Activated T-helper 2 cell treated with anti-CD3 and anti-CD28 coated beads, Interferon-gamma antibody, Interleukin-2, Interleukin-4, amounts not matched to agents 10 μg/mL and 5 μg/mL and 100 μg/mL, durations not matched to agents 14 hours and 24 hours and 36 hours (primary cell): ENCODE results near the gene TOX2. TPM values are rescaled to one million over a fixed set of nuclear protein-coding genes. Genes with fewer than 3 reads are reported as not detected.
A peak's percentile ranks its signal among the peaks of the same experiment; 100 is the strongest.

ENCODE experiments used
- DNase-seq: peaks from one replicate; pipeline ENCODE4 v3.0.0; 2021; ENCODE audit warnings: low spot score
- H3K27ac Mint-ChIP-seq: one replicate; pipeline ENCODE4 v1.8.0; 2021; ENCODE audit warnings: mixed read lengths
- H3K27me3 Mint-ChIP-seq: one replicate; pipeline ENCODE4 v1.8.0; 2021; ENCODE audit warnings: low read depth, mixed read lengths
- H3K36me3 Mint-ChIP-seq: one replicate; pipeline ENCODE4 v1.8.0; 2021; ENCODE audit warnings: low read depth, mixed read lengths
- H3K4me1 Mint-ChIP-seq: one replicate; pipeline ENCODE4 v1.8.0; 2021; ENCODE audit warnings: low read depth, mixed read lengths
- H3K4me3 Mint-ChIP-seq: one replicate; pipeline ENCODE4 v1.8.0; 2021; ENCODE audit warnings: low read depth, mild to moderate bottlenecking, moderate library complexity, mixed read lengths
- H3K9me3 Mint-ChIP-seq: one replicate; pipeline ENCODE4 v1.8.0; 2021; ENCODE audit warnings: mixed read lengths
- intact Hi-C: fragments of 100-400 bp; cut with micrococcal nuclease; formaldehyde crosslinking; loops from one replicate; pipeline ENCODE4 v1.15.1; 2023
- total RNA-seq: library from RNA; stranded (reverse); gene quantifications from 2 replicates; pipeline ENCODE4 v1.2.3, GENCODE V29; 2022

Gene TOX2
- total RNA-seq, 1 donor from 2014 or later = 2.4 TPM

GRCh38 chr20:44066645-44067606 is 152.3 kb downstream of the TOX2 start:
- Mint-ChIP-seq H3K27ac (no peak overlapping the region), H3K4me3 (no peak overlapping the region), H3K9me3 (peaks cover 6% of the 10 kb centered on the region), H3K27me3 (peaks cover 14% of the 10 kb centered on the region), H3K4me1 (peaks cover 33% of the 10 kb centered on the region), H3K36me3 (peaks cover 9% of the 10 kb centered on the region)
- intact Hi-C loops = loop anchor here (5.0 kb wide), 2 partner anchors 35 to 115 kb away; no protein-coding TSS in a partner anchor
- no peak for DNase-seq

DNA sequence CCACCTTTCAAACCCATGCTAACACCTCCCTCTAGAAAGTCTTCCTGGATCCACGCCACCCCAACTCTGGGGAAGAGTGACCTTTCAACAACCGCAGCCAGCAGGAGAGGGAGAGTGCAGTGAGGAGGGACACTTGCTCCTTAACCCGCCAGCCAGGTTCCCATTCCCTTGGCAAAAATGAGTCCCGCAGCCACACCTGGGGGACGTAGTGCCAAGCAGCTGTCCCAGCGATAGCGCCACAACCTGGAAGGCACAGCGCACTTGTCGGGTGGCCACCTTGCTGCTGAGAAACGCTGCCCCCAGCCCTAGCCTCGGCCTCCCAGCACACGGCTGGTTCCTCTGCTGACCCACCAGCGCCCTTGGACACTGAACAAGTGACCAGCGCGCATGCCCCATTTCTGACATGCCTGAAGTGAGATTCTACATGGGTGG is 153.0 kb downstream of the TOX2 start:
- DNase-seq = no peak
- no peak overlapping the region for H3K27ac Mint-ChIP-seq
- no peak overlapping the region for H3K4me3 Mint-ChIP-seq
- H3K36me3 Mint-ChIP-seq = peaks cover 9% of the 10 kb centered on the region
- intact Hi-C loops = loop anchor here (5.0 kb wide), 2 partner anchors 35 to 115 kb away; no protein-coding TSS in a partner anchor
- H3K4me1 Mint-ChIP-seq = peaks cover 36% of the 10 kb centered on the region
- H3K27me3 Mint-ChIP-seq = peaks cover 14% of the 10 kb centered on the region
- H3K9me3 Mint-ChIP-seq = peaks cover 6% of the 10 kb centered on the region

GRCh38 chr20:44068316-44069201 is 153.9 kb downstream of the TOX2 start:
- Mint-ChIP-seq H3K36me3 (peaks cover 6% of the 10 kb centered on the region), H3K9me3 (no peaks in the 10 kb centered on the region), H3K27me3 (peaks cover 6% of the 10 kb centered on the region), H3K4me3 (no peak overlapping the region), H3K27ac (peak overlapping the region; percentile 95), H3K4me1 (peaks cover 38% of the 10 kb centered on the region)
- no peak for DNase-seq
- intact Hi-C loops = loop anchor here (5.0 kb wide), 2 partner anchors 36 to 116 kb away; no protein-coding TSS in a partner anchor

GRCh38 chr20:44069203-44070011 is 154.8 kb downstream of the TOX2 start:
- Mint-ChIP-seq H3K27ac (peak overlapping the region; percentile 95), H3K36me3 (peaks cover 6% of the 10 kb centered on the region), H3K4me1 (peaks cover 45% of the 10 kb centered on the region), H3K9me3 (no peaks in the 10 kb centered on the region), H3K4me3 (peak overlapping the region; percentile 77), H3K27me3 (peaks cover 5% of the 10 kb centered on the region)
- intact Hi-C loops = loop anchor here (5.0 kb wide), 2 partner anchors 37 to 117 kb away; no protein-coding TSS in a partner anchor
- peak; percentile 63 for DNase-seq

- Mint-ChIP-seq H3K9me3 (no peaks in the 10 kb centered on the region), H3K27ac (peak overlapping the region; percentile 95), H3K4me1 (peaks cover 54% of the 10 kb centered on the region), H3K36me3 (peaks cover 6% of the 10 kb centered on the region), H3K27me3 (peaks cover 9% of the 10 kb centered on the region), H3K4me3 (peak overlapping the region; percentile 77)
- DNase-seq = no peak
- intact Hi-C loops = no loop called here
Measured at GRCh38 chr20:44070139-44070900, 155.7 kb downstream of the TOX2 start.

- H3K27me3 Mint-ChIP-seq = peaks cover 12% of the 10 kb centered on the region
- intact Hi-C loops = no loop called here
- no peak overlapping the region for H3K4me3 Mint-ChIP-seq
Measured at GRCh38 chr20:44071057-44071456, 156.4 kb downstream of the TOX2 start.

GRCh38 chr20:44071526-44072111 is 157.0 kb downstream of the TOX2 start:
- Mint-ChIP-seq H3K4me1 (peaks cover 57% of the 10 kb centered on the region), H3K36me3 (peaks cover 3% of the 10 kb centered on the region), H3K27ac (no peak overlapping the region), H3K27me3 (peaks cover 12% of the 10 kb centered on the region), H3K4me3 (no peak overlapping the region), H3K9me3 (no peaks in the 10 kb centered on the region)
- no peak for DNase-seq
- intact Hi-C loops = no loop called here

More at GRCh38 chr20:44071057-44071456, 156.4 kb downstream of the TOX2 start:
- no peaks in the 10 kb centered on the region for H3K9me3 Mint-ChIP-seq
- DNase-seq = no peak
- H3K36me3 Mint-ChIP-seq = peaks cover 6% of the 10 kb centered on the region
- H3K4me1 Mint-ChIP-seq = peaks cover 57% of the 10 kb centered on the region
- no peak overlapping the region for H3K27ac Mint-ChIP-seq

GRCh38 chr20:44072384-44072783 is 157.7 kb downstream of the TOX2 start:
- Mint-ChIP-seq H3K4me1 (peaks cover 57% of the 10 kb centered on the region), H3K9me3 (no peaks in the 10 kb centered on the region), H3K4me3 (no peak overlapping the region), H3K27me3 (peaks cover 12% of the 10 kb centered on the region), H3K36me3 (peaks cover 3% of the 10 kb centered on the region), H3K27ac (no peak overlapping the region)
- intact Hi-C loops = no loop called here
- DNase-seq = no peak

- Mint-ChIP-seq H3K9me3 (no peaks in the 10 kb centered on the region), H3K4me3 (no peak overlapping the region), H3K27ac (no peak overlapping the region), H3K27me3 (peaks cover 13% of the 10 kb centered on the region), H3K36me3 (no peaks in the 10 kb centered on the region), H3K4me1 (peaks cover 58% of the 10 kb centered on the region)
- DNase-seq = no peak
- intact Hi-C loops = no loop called here
Measured at GRCh38 chr20:44073011-44073674, 158.5 kb downstream of the TOX2 start.

DNA sequence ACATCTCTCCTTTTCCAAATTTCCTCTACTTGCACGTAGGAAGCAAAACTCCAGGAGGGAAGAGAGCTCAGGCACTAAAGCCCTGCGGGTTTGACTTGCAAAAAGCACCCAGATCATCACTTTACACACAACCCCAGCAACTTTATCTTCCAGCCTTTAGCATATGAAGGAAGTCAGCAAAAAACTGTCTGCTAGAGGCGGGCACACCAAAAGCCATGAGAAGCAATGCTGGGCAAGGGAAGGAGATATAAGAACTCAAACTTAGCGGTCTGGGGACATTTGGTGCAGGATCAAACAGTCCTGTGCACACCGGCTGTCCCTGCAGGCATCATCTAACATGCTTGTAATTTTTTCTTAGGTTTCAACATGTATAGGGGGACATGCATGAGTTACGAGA is 159.0 kb downstream of the TOX2 start:
- Mint-ChIP-seq H3K4me1 (peaks cover 59% of the 10 kb centered on the region), H3K4me3 (no peak overlapping the region), H3K36me3 (no peaks in the 10 kb centered on the region), H3K27me3 (peaks cover 15% of the 10 kb centered on the region), H3K9me3 (no peaks in the 10 kb centered on the region), H3K27ac (no peak overlapping the region)
- DNase-seq = no peak
- intact Hi-C loops = no loop called here
